ENCODE data around the gene ILKAP.

DNA sequence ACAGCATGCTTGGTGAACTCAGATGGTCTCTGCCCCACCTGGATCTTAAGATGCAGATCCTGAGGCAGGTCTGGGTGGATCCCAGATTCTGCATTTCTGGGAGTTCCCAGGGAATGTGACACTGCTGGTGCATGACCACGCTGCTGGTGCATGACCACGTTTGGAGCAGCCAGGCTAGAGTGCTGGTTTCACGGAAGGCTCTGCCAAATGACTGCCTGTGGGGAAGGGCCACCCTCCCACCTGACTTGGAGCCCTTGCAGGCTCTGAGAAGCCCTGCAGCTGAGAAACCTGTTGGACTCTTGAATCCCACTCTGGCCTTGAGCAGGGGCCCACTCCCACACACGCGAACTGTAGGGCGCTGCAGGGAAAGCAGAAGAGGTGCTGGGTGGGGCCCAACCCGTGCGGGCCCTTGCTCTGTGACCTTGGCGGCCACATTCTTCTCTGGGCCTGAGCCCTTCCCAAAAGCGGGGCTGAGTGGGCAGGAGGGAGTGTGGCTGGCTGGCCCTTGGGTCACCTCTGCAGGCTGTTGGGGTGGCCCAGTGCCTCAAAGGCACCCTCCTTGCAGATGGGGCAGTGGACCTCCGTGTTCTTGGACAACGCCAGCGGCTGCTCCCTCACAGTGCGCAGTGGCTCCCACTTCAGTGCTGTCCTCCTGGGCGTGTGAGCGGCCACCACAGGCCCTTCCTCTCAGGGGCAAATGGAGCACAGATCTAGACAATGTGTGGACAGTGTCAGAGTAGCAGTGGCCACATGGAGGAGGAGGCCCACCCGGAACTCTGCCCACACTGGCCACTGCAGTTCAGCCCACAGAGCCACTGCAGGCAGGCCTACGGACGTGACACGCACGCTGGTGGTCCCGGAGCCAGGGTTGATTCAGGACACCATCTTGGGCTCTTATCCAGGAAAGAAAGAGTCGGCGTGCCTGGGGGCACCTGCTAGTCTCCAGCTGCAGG is 36.8 kb downstream of the ILKAP start:
- TF ChIP-seq, protein P1, sequence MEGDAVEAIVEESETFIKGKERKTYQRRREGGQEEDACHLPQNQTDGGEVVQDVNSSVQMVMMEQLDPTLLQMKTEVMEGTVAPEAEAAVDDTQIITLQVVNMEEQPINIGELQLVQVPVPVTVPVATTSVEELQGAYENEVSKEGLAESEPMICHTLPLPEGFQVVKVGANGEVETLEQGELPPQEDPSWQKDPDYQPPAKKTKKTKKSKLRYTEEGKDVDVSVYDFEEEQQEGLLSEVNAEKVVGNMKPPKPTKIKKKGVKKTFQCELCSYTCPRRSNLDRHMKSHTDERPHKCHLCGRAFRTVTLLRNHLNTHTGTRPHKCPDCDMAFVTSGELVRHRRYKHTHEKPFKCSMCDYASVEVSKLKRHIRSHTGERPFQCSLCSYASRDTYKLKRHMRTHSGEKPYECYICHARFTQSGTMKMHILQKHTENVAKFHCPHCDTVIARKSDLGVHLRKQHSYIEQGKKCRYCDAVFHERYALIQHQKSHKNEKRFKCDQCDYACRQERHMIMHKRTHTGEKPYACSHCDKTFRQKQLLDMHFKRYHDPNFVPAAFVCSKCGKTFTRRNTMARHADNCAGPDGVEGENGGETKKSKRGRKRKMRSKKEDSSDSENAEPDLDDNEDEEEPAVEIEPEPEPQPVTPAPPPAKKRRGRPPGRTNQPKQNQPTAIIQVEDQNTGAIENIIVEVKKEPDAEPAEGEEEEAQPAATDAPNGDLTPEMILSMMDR (IDR thresholded peaks at IDR 0.05; ENCODE audit: borderline replicate concordance, extremely low read depth, low read length, poor library complexity, severe bottlenecking), result no peak
- TF ChIP-seq EZH2 (IDR thresholded peaks at IDR 0.05; ENCODE audit: borderline replicate concordance, low read depth, low read length, severe bottlenecking), result no peak

Measured in DND-41 (cell line).